SK-N-MC (cell line): Measurements from ENCODE around the gene PDPK1.
"Not testable (repeated sequence)": the region's sequence is repeated elsewhere in the genome, so short reads cannot be mapped to it uniquely, and the experiment has no call there.

ENCODE experiments used
- EZH2 ChIP-seq: fragments of 200-600 bp; sonication (generic); IDR thresholded peaks from one replicate; pipeline ENCODE4 v1.6.1; 2017; ENCODE audit warnings: antibody characterized with exemption
- FOXP2 ChIP-seq: optimal IDR thresholded peaks from 2 replicates; pipeline ENCODE3; 2011; ENCODE audit warnings: mild to moderate bottlenecking, moderate library complexity; ENCODE audit not compliant: insufficient read depth; ENCODE audit errors: extremely low read length, control extremely low read depth
- POLR2AphosphoS5 ChIP-seq: IDR thresholded peaks from 2 replicates; pipeline ENCODE4 v1.6.1; 2012; ENCODE audit warnings: mild to moderate bottlenecking, low read depth, low read length, borderline replicate concordance

- TF ChIP-seq FOXP2, EZH2, POLR2AphosphoS5: not testable (repeated sequence)
These were observed 4.6 kb upstream of the PDPK1 start for GRCh38 chr16:2533142-2533755.
